AG09309 (cell line): Measurements from ENCODE around the gene EGR4.

Experiments
- DNase-seq: peaks from one replicate; pipeline ENCODE4 v3.0.0-alpha.2; 2010; ENCODE audit warnings: low read depth
- H3K4me3 ChIP-seq: 2 replicates; pipeline ENCODE4 v1.5.1; 2011; ENCODE audit warnings: mild to moderate bottlenecking, low read depth, low read length, moderate library complexity; ENCODE audit not compliant: control insufficient read depth
- TF ChIP-seq, protein P1 (sequence below): IDR thresholded peaks from 2 replicates; pipeline ENCODE4 v1.5.1; 2011; ENCODE audit warnings: mild to moderate bottlenecking, low read depth, low read length, inconsistent platforms; ENCODE audit not compliant: insufficient read depth, control insufficient read depth; ENCODE audit errors: missing control alignments

The EGR4 gene

DNA sequence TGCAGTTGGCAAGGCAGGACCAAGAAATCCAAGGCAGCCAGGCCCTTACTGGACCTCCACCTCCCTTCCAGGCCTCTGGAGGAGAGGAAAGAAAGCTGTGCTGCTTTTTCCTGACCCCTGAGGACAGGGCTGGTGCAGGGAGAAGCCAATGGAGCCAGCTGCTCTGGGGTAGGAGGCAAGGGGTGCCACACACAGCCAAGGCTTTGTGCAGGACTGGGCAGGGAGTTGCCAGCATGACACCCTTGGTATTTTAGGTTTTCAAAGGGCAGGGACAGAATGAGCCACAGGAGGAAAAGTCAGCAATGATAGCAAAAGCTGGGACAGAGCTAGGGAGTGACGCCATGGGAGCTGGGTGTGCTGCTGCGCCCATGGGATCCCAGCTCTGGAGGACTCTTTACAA, 36.3 kb downstream of the EGR4 start:
- no peak for DNase-seq
- no peak overlapping the region for H3K4me3 ChIP-seq
- TF ChIP-seq, protein P1, sequence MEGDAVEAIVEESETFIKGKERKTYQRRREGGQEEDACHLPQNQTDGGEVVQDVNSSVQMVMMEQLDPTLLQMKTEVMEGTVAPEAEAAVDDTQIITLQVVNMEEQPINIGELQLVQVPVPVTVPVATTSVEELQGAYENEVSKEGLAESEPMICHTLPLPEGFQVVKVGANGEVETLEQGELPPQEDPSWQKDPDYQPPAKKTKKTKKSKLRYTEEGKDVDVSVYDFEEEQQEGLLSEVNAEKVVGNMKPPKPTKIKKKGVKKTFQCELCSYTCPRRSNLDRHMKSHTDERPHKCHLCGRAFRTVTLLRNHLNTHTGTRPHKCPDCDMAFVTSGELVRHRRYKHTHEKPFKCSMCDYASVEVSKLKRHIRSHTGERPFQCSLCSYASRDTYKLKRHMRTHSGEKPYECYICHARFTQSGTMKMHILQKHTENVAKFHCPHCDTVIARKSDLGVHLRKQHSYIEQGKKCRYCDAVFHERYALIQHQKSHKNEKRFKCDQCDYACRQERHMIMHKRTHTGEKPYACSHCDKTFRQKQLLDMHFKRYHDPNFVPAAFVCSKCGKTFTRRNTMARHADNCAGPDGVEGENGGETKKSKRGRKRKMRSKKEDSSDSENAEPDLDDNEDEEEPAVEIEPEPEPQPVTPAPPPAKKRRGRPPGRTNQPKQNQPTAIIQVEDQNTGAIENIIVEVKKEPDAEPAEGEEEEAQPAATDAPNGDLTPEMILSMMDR: no peak

- no peak for DNase-seq
- TF ChIP-seq, protein P1: no peak
- no peak overlapping the region for H3K4me3 ChIP-seq
These were observed 36.8 kb downstream of the EGR4 start for GRCh38 chr2:73256618-73256922.

DNA sequence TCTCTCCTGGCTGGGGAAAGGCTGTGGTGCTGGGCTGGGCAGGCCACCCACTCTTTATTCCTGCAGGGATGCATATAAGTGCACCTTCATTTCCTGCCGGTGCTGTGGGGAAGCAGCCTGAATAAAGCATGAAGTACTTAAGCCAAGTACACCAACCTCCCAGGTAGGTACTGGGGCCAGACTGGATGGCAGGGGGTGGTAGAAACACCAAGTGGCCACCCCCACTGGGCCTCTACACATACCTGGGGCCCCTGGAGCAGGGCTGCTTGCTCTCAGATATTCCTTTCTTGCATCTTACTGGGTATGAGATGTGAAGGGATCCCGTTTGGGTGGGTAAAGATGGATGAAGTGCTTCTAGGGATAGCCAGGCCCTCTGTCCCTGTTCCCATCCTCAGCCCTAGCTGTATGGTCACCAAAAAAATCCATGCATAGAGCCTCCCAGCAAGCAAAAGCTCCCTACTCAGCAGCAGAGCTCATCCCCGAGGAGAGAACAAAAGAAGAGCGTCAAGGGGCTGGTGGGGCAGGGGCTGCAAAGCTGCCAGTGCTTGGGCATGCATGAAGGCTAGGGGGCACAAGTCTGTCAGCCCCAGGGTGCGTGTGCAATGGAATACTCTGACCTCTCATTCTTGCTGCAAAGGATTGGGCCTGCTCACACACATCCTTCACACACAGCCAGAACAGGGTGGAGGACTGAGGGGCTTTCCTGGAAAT, 37.3 kb downstream of the EGR4 start:
- DNase-seq: no peak
- H3K4me3 ChIP-seq: no peak overlapping the region
- TF ChIP-seq, protein P1: no peak

DNA sequence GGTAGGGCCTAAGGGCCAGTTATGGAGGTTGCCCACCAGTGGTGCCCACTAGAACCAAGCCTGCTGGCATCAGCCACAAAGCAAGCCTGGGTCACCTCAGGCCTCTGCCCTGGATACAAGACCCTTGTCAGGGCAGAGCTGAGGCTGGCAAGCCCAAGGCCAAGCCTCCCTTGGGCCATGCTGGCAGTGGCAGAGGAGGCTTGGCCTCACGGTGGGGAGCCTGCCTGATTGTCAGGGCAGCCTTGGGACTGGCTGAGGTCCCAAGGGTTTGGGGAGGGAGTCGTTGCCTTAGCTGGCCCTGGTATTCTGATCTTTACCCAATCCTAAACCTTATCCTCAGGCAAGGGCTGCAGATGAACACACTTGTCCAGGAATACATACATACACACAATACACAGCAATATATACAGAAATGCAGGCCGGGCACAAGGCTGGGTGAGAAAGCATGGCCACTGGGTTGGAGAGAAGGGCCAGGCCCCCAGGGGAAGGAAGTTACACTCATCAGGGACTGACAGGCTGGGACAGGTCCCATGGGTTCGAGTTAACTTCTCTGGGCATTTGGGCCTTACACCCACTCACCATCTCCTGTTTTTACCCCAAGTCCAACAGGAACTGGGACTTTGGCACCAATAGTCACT, 38.2 kb downstream of the EGR4 start:
- H3K4me3 ChIP-seq: no peak overlapping the region
- TF ChIP-seq, protein P1: no peak
- DNase-seq: no peak

DNA sequence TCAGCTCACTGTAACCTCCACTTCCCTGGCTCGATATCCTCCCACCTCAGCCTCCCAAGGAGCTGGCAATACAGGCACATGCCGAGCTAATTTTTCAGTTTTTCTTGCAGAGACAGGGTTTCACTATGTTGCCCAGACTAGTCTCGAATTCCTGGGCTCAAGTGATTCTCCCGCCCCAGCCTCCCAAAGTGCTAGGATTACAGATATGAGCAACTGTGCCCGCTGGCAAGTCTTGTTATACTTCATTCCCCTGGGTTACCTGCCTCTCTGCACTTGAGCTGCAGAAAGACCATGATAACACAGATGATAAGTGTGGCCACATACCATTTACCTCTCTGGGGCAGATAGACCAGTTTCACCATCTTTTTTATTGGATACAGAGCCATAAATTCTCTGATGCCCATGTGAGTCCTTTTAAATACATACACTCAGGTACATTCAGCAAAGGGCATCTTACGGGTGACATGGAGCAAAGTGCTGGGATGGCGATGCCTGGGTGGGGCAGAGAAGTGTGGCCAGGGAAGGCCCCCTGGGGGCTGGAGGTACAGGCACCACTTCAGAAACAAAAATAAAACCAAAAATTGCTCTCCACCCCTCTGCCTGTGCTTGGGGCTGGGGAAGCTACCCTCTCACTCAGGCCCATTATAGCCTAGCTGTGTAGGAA, 38.9 kb downstream of the EGR4 start:
- DNase-seq: no peak
- TF ChIP-seq, protein P1: no peak
- no peak overlapping the region for H3K4me3 ChIP-seq

GRCh38 chr2:73253901-73254300, 39.4 kb downstream of the EGR4 start:
- no peak for DNase-seq
- TF ChIP-seq, protein P1: no peak
- H3K4me3 ChIP-seq: no peak overlapping the region
